HepG2 (cell line): Measurements from ENCODE around the gene TMEM258. TPM values are rescaled to one million over a fixed set of nuclear protein-coding genes. Genes with fewer than 3 reads are reported as not detected.

Experiments
- AGO2 ChIP-seq: fragments of 200-400 bp; formaldehyde crosslinking; optimal IDR thresholded peaks from 2 replicates; pipeline ENCODE3; 2017; ENCODE audit warnings: mild to moderate bottlenecking, low read depth, low read length, moderate library complexity
- GTF2F1 ChIP-seq: fragments of 150-350 bp; IDR thresholded peaks from 2 replicates; pipeline ENCODE4 v1.6.1; 2014; ENCODE audit warnings: low read length
- IKZF1 ChIP-seq: fragments of 450-650 bp; IDR thresholded peaks from 2 replicates; pipeline ENCODE4 v1.7.1; 2016
- MEIS1 ChIP-seq: sonication (generic); formaldehyde crosslinking; IDR thresholded peaks from 2 replicates; pipeline ENCODE4 v1.9.0; 2021; ENCODE audit warnings: mild to moderate bottlenecking, missing genetic modification reagents, moderate library complexity, borderline replicate concordance
- MXD4 ChIP-seq: IDR thresholded peaks from 2 replicates; pipeline ENCODE4 v1.6.1; 2016; ENCODE audit warnings: mild to moderate bottlenecking, missing biosample characterization, missing genetic modification reagents
- PITX1 ChIP-seq: sonication (generic); formaldehyde crosslinking; IDR thresholded peaks from 2 replicates; pipeline ENCODE4 v1.5.1; 2020; ENCODE audit warnings: mild to moderate bottlenecking, missing genetic modification reagents
- POLR2G ChIP-seq: fragments of 200-400 bp; formaldehyde crosslinking; IDR thresholded peaks from 2 replicates; pipeline ENCODE4 v1.6.1; 2018; ENCODE audit warnings: mild to moderate bottlenecking, low read depth, low read length, moderate library complexity
- SIN3B ChIP-seq: fragments of 150-350 bp; IDR thresholded peaks from 2 replicates; pipeline ENCODE4 v1.6.1; 2014; ENCODE audit warnings: low read length
- SMC3 ChIP-seq: IDR thresholded peaks from 2 replicates; pipeline ENCODE4 v1.6.1; 2011; ENCODE audit warnings: low read length, improper control_type of control experiment
- TOE1 ChIP-seq: sonication (generic); formaldehyde crosslinking; IDR thresholded peaks from 2 replicates; pipeline ENCODE4 v1.4.0; 2020; ENCODE audit warnings: mild to moderate bottlenecking, missing genetic modification reagents
- ZNF34 ChIP-seq: sonication (generic); formaldehyde crosslinking; IDR thresholded peaks from 2 replicates; pipeline ENCODE4 v1.4.0; 2020; ENCODE audit warnings: mild to moderate bottlenecking, missing genetic modification reagents, borderline replicate concordance
- ZNF343 ChIP-seq: sonication (generic); formaldehyde crosslinking; IDR thresholded peaks from 2 replicates; pipeline ENCODE4 v1.4.0; 2020; ENCODE audit warnings: mild to moderate bottlenecking, missing genetic modification reagents
- ZNF432 ChIP-seq: sonication (generic); formaldehyde crosslinking; IDR thresholded peaks from 2 replicates; pipeline ENCODE4 v1.5.0; 2020; ENCODE audit warnings: missing genetic modification reagents, mild to moderate bottlenecking, borderline replicate concordance
- ZNF619 ChIP-seq: sonication (generic); formaldehyde crosslinking; IDR thresholded peaks from 2 replicates; pipeline ENCODE4 v1.4.0; 2020; ENCODE audit warnings: mild to moderate bottlenecking, missing genetic modification reagents
- ZNF746 ChIP-seq: sonication (generic); formaldehyde crosslinking; IDR thresholded peaks from 2 replicates; pipeline ENCODE4 v1.8.0; 2022; ENCODE audit warnings: mild to moderate bottlenecking, missing genetic modification reagents
- ZNF777 ChIP-seq: sonication (generic); formaldehyde crosslinking; IDR thresholded peaks from 2 replicates; pipeline ENCODE4 v1.4.0; 2020; ENCODE audit warnings: missing genetic modification reagents
- polyA plus RNA-seq, 8 experiments: library from polyadenylated mRNA; depleted of rRNA in 3 of 8; stranded (reverse) in 7 of 8; unstranded in 1 of 8; fragments of >200 nt; fragmentation: Illumina TruSeq in 4 of 8; extraction: Trizol in 4 of 8; gene quantifications; 2 replicates each; pipeline versions ENCODE4 v1.2.1 to v1.2.3, GENCODE V29; 2011 to 2016; ENCODE audit warnings: low read depth in 4 of 8, missing spikeins in 1 of 8, mixed read lengths in 1 of 8; ENCODE audit not compliant: insufficient read depth in 1 of 8
- total RNA-seq, 5 experiments: library from RNA; depleted of rRNA; stranded (reverse); fragments of >200 nt; fragmentation: Illumina TruSeq; extraction: Trizol; gene quantifications; 2 replicates each; pipeline ENCODE4 v1.2.3, GENCODE V29; 2016; ENCODE audit warnings: low read depth in 1 of 5
- TF ChIP-seq, protein P1 (sequence below): sonication (generic); formaldehyde crosslinking; IDR thresholded peaks from 2 replicates; pipeline ENCODE4 v1.8.0; 2022; ENCODE audit warnings: mild to moderate bottlenecking, missing genetic modification reagents; ENCODE audit not compliant: insufficient replicate concordance
- TF ChIP-seq, protein P2 (sequence below): IDR thresholded peaks from 2 replicates; pipeline ENCODE4 v1.6.1; 2012; ENCODE audit warnings: inconsistent platforms
- TF ChIP-seq, protein P3 (sequence below): sonication (generic); formaldehyde crosslinking; IDR thresholded peaks from 2 replicates; pipeline ENCODE4 v1.4.0; 2020; ENCODE audit warnings: missing genetic modification reagents
- TF ChIP-seq, protein P4 (sequence below): IDR thresholded peaks from 2 replicates; pipeline ENCODE4 v1.6.1; 2016; ENCODE audit warnings: missing compliant biosample characterization, missing genetic modification reagents, borderline replicate concordance
- TF ChIP-seq, protein P5 (sequence below): sonication (generic); formaldehyde crosslinking; IDR thresholded peaks from 2 replicates; pipeline ENCODE4 v1.9.0; 2022; ENCODE audit warnings: missing genetic modification reagents, mild to moderate bottlenecking, borderline replicate concordance
- TF ChIP-seq, protein P6 (sequence below): sonication (generic); formaldehyde crosslinking; IDR thresholded peaks from 2 replicates; pipeline ENCODE4 v1.5.0; 2020; ENCODE audit warnings: mild to moderate bottlenecking, missing genetic modification reagents, moderate library complexity

TMEM258 gene
- total and polyA plus RNA-seq, 2 of the 13 experiments (the other 11 are each of a cell fraction or from before 2014, with no cell fraction given), result 175 to 424 TPM

DNA sequence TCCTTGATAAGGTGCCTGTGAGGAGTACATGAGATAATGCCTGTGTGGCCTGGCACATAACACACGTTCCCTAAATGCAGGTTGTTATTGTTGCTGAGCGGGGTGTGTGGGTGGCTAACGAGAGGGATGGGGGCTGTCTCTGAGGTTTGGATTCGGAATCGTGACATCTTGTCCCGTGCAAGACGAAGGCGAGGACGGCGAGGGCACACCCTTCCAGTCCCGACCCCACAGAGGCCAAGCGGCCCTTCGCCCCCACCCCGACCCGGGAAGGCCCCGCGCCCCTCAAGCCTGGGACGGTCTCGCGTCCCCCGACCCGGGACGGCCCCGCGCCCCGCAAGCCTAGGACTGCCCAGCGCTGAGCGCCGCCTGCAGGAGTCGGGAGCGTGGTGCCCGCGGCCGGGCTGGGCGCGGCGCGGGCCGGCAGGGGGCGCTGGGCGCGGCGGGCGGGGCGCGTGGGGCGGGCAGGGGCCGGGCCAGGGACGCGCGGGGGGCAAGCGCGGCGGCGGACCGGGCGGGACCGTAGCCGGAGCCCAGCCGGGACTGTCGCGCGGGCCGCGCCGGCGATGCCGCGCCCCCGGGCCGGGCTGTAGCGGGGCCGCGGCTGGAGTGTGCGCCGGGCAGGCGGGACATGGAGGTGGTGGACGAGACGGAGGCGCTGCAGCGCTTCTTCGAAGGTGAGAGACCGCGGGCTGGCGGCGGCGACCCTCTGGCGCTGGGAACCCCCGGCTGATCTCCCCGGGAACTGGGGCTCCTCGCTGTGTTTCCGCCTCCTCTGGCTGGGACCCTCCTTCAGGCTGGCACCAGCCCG lies 40.1 kb downstream of the TMEM258 start, which contains the start of gene MYRF (continued):
- TF ChIP-seq, protein P1, sequence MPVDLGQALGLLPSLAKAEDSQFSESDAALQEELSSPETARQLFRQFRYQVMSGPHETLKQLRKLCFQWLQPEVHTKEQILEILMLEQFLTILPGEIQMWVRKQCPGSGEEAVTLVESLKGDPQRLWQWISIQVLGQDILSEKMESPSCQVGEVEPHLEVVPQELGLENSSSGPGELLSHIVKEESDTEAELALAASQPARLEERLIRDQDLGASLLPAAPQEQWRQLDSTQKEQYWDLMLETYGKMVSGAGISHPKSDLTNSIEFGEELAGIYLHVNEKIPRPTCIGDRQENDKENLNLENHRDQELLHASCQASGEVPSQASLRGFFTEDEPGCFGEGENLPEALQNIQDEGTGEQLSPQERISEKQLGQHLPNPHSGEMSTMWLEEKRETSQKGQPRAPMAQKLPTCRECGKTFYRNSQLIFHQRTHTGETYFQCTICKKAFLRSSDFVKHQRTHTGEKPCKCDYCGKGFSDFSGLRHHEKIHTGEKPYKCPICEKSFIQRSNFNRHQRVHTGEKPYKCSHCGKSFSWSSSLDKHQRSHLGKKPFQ (CRISPR knock-in tag), result no peak
- TF ChIP-seq, protein P2, sequence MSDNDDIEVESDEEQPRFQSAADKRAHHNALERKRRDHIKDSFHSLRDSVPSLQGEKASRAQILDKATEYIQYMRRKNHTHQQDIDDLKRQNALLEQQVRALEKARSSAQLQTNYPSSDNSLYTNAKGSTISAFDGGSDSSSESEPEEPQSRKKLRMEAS, result peak; percentile 35; the same call in 1 of the 2 replicates
- TF ChIP-seq ZNF34 (no peak), MEIS1 (CRISPR knock-in tag) (no peak), POLR2G (peak; percentile 30; the same call in 1 of the 2 replicates), TOE1 (CRISPR knock-in tag) (no peak), PITX1 (CRISPR knock-in tag) (no peak), MXD4 (no peak), ZNF432 (no peak), SMC3 (no peak), SIN3B (no peak), ZNF619 (CRISPR knock-in tag) (no peak), IKZF1 (no peak), GTF2F1 (no peak), ZNF746 (CRISPR knock-in tag) (no peak; the same call in 1 of the 2 replicates), ZNF343 (CRISPR knock-in tag) (no peak), ZNF777 (CRISPR knock-in tag) (no peak), AGO2 (peak; percentile 55)
- TF ChIP-seq, protein P3, sequence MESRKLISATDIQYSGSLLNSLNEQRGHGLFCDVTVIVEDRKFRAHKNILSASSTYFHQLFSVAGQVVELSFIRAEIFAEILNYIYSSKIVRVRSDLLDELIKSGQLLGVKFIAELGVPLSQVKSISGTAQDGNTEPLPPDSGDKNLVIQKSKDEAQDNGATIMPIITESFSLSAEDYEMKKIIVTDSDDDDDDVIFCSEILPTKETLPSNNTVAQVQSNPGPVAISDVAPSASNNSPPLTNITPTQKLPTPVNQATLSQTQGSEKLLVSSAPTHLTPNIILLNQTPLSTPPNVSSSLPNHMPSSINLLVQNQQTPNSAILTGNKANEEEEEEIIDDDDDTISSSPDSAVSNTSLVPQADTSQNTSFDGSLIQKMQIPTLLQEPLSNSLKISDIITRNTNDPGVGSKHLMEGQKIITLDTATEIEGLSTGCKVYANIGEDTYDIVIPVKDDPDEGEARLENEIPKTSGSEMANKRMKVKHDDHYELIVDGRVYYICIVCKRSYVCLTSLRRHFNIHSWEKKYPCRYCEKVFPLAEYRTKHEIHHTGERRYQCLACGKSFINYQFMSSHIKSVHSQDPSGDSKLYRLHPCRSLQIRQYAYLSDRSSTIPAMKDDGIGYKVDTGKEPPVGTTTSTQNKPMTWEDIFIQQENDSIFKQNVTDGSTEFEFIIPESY (CRISPR knock-in tag), result no peak
- TF ChIP-seq, protein P4, sequence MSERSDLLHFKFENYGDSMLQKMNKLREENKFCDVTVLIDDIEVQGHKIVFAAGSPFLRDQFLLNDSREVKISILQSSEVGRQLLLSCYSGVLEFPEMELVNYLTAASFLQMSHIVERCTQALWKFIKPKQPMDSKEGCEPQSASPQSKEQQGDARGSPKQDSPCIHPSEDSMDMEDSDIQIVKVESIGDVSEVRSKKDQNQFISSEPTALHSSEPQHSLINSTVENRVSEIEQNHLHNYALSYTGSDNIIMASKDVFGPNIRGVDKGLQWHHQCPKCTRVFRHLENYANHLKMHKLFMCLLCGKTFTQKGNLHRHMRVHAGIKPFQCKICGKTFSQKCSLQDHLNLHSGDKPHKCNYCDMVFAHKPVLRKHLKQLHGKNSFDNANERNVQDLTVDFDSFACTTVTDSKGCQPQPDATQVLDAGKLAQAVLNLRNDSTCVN, result no peak
- TF ChIP-seq, protein P5, sequence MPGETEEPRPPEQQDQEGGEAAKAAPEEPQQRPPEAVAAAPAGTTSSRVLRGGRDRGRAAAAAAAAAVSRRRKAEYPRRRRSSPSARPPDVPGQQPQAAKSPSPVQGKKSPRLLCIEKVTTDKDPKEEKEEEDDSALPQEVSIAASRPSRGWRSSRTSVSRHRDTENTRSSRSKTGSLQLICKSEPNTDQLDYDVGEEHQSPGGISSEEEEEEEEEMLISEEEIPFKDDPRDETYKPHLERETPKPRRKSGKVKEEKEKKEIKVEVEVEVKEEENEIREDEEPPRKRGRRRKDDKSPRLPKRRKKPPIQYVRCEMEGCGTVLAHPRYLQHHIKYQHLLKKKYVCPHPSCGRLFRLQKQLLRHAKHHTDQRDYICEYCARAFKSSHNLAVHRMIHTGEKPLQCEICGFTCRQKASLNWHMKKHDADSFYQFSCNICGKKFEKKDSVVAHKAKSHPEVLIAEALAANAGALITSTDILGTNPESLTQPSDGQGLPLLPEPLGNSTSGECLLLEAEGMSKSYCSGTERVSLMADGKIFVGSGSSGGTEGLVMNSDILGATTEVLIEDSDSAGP (CRISPR knock-in tag), result no peak; the same call in 1 of the 2 replicates
- TF ChIP-seq, protein P6, sequence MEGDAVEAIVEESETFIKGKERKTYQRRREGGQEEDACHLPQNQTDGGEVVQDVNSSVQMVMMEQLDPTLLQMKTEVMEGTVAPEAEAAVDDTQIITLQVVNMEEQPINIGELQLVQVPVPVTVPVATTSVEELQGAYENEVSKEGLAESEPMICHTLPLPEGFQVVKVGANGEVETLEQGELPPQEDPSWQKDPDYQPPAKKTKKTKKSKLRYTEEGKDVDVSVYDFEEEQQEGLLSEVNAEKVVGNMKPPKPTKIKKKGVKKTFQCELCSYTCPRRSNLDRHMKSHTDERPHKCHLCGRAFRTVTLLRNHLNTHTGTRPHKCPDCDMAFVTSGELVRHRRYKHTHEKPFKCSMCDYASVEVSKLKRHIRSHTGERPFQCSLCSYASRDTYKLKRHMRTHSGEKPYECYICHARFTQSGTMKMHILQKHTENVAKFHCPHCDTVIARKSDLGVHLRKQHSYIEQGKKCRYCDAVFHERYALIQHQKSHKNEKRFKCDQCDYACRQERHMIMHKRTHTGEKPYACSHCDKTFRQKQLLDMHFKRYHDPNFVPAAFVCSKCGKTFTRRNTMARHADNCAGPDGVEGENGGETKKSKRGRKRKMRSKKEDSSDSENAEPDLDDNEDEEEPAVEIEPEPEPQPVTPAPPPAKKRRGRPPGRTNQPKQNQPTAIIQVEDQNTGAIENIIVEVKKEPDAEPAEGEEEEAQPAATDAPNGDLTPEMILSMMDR (CRISPR knock-in tag), result peak; percentile 69
